MCF 10A (cell line): ENCODE data around the gene SRSF10. TPM values are rescaled to one million over a fixed set of nuclear protein-coding genes. Genes with fewer than 3 reads are reported as not detected.
A peak's percentile ranks its signal among the peaks of the same experiment; 100 is the strongest.

Source experiments
- BruUV-seq: library from RNA; stranded (reverse); fragments of 400-500 nt; replicated peaks from 2 replicates; lab custom pipeline; 2021; lab: Mats Ljungman, UMichigan
- CTCF ChIA-PET: fragments of 300-600 bp; sonication (Branson Sonifier 250); formaldehyde crosslinking; extraction: SDS; loops from one replicate; lab custom pipeline; 2021; ENCODE audit warnings: antibody characterized with exemption, inconsistent platforms; lab: Yijun Ruan, JAX
- POLR2A ChIA-PET: fragments of 300-600, 350-650 bp; sonication (Branson Sonifier 250); formaldehyde crosslinking; extraction: SDS; loops from one replicate; lab custom pipeline; 2020; ENCODE audit warnings: antibody characterized with exemption, inconsistent platforms; lab: Yijun Ruan, JAX
- DNase-seq: peaks from one replicate; pipeline ENCODE4 v3.0.0-alpha.2; 2018; ENCODE audit not compliant: unreplicated experiment
- H3K27ac Mint-ChIP-seq: one replicate; pipeline ENCODE4 v1.8.0; 2022; ENCODE audit warnings: mild to moderate bottlenecking, low read depth, mixed read lengths; ENCODE audit not compliant: unreplicated experiment
- H3K27me3 Mint-ChIP-seq: one replicate; pipeline ENCODE4 v1.8.0; 2022; ENCODE audit warnings: mixed read lengths; ENCODE audit not compliant: insufficient read depth, unreplicated experiment
- H3K36me3 Mint-ChIP-seq: one replicate; pipeline ENCODE4 v1.8.0; 2022; ENCODE audit warnings: mild to moderate bottlenecking, moderate library complexity, mixed read lengths; ENCODE audit not compliant: insufficient read depth, unreplicated experiment
- H3K4me1 Mint-ChIP-seq: one replicate; pipeline ENCODE4 v1.8.0; 2022; ENCODE audit warnings: mixed read lengths; ENCODE audit not compliant: insufficient read depth, unreplicated experiment
- H3K4me3 Mint-ChIP-seq: one replicate; pipeline ENCODE4 v1.8.0; 2022; ENCODE audit warnings: mild to moderate bottlenecking, moderate library complexity, mixed read lengths; ENCODE audit not compliant: unreplicated experiment
- H3K9me3 Mint-ChIP-seq: one replicate; pipeline ENCODE4 v1.8.0; 2022; ENCODE audit warnings: mixed read lengths; ENCODE audit not compliant: unreplicated experiment
- CTCF ChIP-seq: fragments of 200-600 bp; IDR thresholded peaks from one replicate; pipeline ENCODE4 v1.8.0; 2022; ENCODE audit warnings: antibody characterized with exemption, mild to moderate bottlenecking; ENCODE audit not compliant: unreplicated experiment
- intact Hi-C: fragments of 100-400 bp; cut with micrococcal nuclease; formaldehyde crosslinking; loops from 2 replicates; pipeline ENCODE4 v1.14.1; 2022
- total RNA-seq: library from RNA; stranded (reverse); gene quantifications from 2 replicates; pipeline ENCODE4 v1.2.3, GENCODE V29; 2022

The SRSF10 gene
- total RNA-seq, 1 experiment from 2014 or later: 134 TPM

- BruUV-seq: TSS peak; percentile 32
- POLR2A ChIA-PET: interaction anchor here (0.8 to 7.3 kb wide), 16 partner anchors 10 to 437 kb away, joined by 3 to 97 read pairs (median 6); partner anchors contain the start of genes NIPAL3, PNRC2 and RPL11
- DNase-seq: no peak
- H3K4me1 Mint-ChIP-seq: peaks cover 38% of the 10 kb centered on the region
- peaks cover 35% of the 10 kb centered on the region for H3K36me3 Mint-ChIP-seq
- H3K9me3 Mint-ChIP-seq: no peaks in the 10 kb centered on the region
- H3K27me3 Mint-ChIP-seq: no peaks in the 10 kb centered on the region
- peak overlapping the region; percentile 95 for H3K27ac Mint-ChIP-seq
- intact Hi-C loops: no loop called here
- H3K4me3 Mint-ChIP-seq: peak overlapping the region; percentile 91
- TF ChIP-seq CTCF: no peak
- CTCF ChIA-PET: interaction anchor here (0.6 to 1.3 kb wide), 4 partner anchors 40 to 404 kb away, joined by 3 to 6 read pairs (median 3); no protein-coding TSS in a partner anchor
These were observed 693 bp downstream of the SRSF10 start for GRCh38 chr1:23979387-23979880.

GRCh38 chr1:23978805-23979204 is 1.3 kb downstream of the SRSF10 start:
- CTCF ChIA-PET: interaction anchor here (1.0 to 1.3 kb wide), 2 partner anchors 45 to 49 kb away, joined by 3 to 6 read pairs; no protein-coding TSS in a partner anchor

GRCh38 chr1:23977854-23978191 is 2.3 kb downstream of the SRSF10 start:
- intact Hi-C loops: loop anchor here (1.0 kb wide), 1 partner anchor 50 kb away; no protein-coding TSS in a partner anchor
- Mint-ChIP-seq H3K27ac (peak overlapping the region; percentile 95), H3K36me3 (peaks cover 51% of the 10 kb centered on the region), H3K9me3 (no peaks in the 10 kb centered on the region), H3K4me1 (peaks cover 31% of the 10 kb centered on the region), H3K27me3 (no peaks in the 10 kb centered on the region), H3K4me3 (peak overlapping the region; percentile 91)
- ChIA-PET POLR2A (interaction anchor here (1.0 to 7.3 kb wide), 5 partner anchors 12 to 52 kb away, joined by 5 to 97 read pairs (median 79); partner anchors contain the start of gene PNRC2), CTCF (interaction anchor here (1.3 kb wide), 1 partner anchor 46 kb away, joined by 3 read pairs; no protein-coding TSS in a partner anchor)
- TF ChIP-seq CTCF: no peak
- no TSS peak for BruUV-seq
- no peak for DNase-seq

More at GRCh38 chr1:23978805-23979204, 1.3 kb downstream of the SRSF10 start:
- TF ChIP-seq CTCF: no peak
- POLR2A ChIA-PET: interaction anchor here (0.8 to 7.3 kb wide), 9 partner anchors 13 to 437 kb away, joined by 3 to 97 read pairs (median 27); partner anchors contain the start of genes NIPAL3 and PNRC2
- BruUV-seq: no TSS peak
- intact Hi-C loops: no loop called here
- DNase-seq: no peak
- H3K4me1 Mint-ChIP-seq: peaks cover 33% of the 10 kb centered on the region
- H3K9me3 Mint-ChIP-seq: no peaks in the 10 kb centered on the region
- H3K36me3 Mint-ChIP-seq: peaks cover 41% of the 10 kb centered on the region
- H3K27ac Mint-ChIP-seq: peak overlapping the region; percentile 95
- H3K4me3 Mint-ChIP-seq: peak overlapping the region; percentile 91
- H3K27me3 Mint-ChIP-seq: no peaks in the 10 kb centered on the region

- POLR2A ChIA-PET: interaction anchor here (0.6 to 7.3 kb wide), 10 partner anchors 11 to 176 kb away, joined by 3 to 97 read pairs (median 12); partner anchors contain the start of gene PNRC2
- H3K36me3 Mint-ChIP-seq: peaks cover 56% of the 10 kb centered on the region
- no peak for DNase-seq
- peak overlapping the region; percentile 95 for H3K27ac Mint-ChIP-seq
- TF ChIP-seq CTCF: no peak
- intact Hi-C loops: loop anchor here (1.0 kb wide), 1 partner anchor 51 kb away; no protein-coding TSS in a partner anchor
- CTCF ChIA-PET: interaction anchor here (0.8 to 1.5 kb wide), 2 partner anchors 44 to 58 kb away, joined by 3 to 7 read pairs; no protein-coding TSS in a partner anchor
- BruUV-seq: no TSS peak
- no peaks in the 10 kb centered on the region for H3K9me3 Mint-ChIP-seq
- no peaks in the 10 kb centered on the region for H3K27me3 Mint-ChIP-seq
- H3K4me1 Mint-ChIP-seq: peaks cover 31% of the 10 kb centered on the region
- peak overlapping the region; percentile 91 for H3K4me3 Mint-ChIP-seq
These were observed 2.8 kb downstream of the SRSF10 start for GRCh38 chr1:23977187-23977853.
